GM19395 (cell line): Measurements from ENCODE around the gene LIPC.

Experiments used
- ATAC-seq: cut with Tn5 transposase; IDR thresholded peaks from one replicate; pipeline ENCODE4 v1.9.1; 2021; ENCODE audit warnings: mild to moderate bottlenecking, moderate library complexity; ENCODE audit not compliant: unreplicated experiment

Gene LIPC

GRCh38 chr15:58572521-58572920, 140.7 kb downstream of the LIPC start:
- ATAC-seq = no peak

DNA sequence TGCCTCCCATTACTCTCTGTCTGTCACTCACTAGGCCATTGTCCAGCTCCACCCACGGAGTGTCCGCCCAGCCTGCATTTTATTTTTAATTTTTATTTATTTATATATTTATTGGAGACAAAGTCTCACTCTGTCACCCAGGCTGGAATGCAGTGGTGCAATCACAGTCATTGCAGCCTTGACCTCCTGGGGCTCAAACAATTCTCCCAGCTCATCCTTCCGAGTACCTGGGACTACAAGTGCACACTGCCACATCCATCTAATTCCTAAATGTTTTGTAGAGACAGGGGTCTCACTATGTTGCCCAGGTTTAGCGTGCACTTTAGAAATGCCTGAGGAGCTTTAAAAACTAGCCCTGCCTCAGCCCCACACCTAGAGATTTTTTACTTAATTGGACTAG, 141.5 kb downstream of the LIPC start:
- no peak for ATAC-seq

DNA sequence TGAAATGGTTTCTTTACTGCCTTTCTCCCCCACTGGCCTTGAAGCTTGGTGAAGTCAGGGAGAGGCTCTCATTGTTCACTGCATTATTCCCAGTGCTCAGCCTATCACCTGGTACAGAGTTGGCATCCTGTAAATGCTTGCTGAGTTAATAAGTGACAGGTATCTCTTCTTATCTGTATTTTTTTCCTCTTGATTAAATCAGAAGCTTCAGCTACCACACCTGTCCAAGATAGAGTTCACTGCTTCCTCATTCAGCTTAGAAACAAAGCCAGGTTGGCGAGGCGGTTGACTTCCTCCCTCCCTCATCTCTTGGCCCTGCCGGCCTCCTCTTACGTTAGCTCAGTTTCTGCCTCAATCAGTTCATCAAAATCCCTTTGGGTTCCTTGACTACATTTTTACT, 142.8 kb downstream of the LIPC start:
- no peak for ATAC-seq

DNA sequence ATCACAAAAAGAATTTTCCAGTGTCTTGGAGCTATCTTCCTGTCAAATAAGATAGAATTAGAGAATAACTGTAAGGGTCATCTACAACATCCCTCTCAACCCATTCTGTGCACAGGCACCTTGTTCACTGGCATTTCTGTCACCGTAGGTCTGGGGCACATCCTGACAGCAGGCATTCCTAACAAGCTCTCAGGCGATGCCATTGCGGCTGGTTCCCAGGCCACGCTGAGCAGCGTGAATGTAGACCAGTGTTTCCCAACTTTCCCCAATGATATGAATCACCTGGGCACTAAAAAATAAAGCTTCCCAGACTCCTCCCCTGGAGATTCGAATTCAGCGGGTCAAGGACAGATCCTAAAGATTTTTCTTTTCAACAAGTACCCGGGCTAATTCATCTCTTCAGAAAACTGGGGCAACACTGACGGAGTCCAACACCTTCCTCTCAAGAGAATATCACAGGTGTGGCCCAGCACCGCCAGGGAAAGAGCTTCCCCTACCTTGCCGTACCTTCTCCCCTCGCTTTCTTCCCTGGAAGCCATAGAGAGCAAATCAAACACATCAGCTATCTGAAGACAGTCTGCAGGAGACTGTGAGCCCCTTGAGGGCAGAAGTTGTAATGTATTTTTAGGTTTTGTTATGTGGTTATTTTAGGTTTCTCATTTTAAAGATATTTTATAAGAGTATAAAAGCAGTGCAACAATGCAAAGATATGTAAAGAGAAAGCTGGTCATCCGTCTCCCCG, 143.4 kb downstream of the LIPC start:
- ATAC-seq = no peak

- no peak for ATAC-seq
Observed at GRCh38 chr15:58576657-58577056, 144.9 kb downstream of the LIPC start.

- ATAC-seq = no peak
Observed at GRCh38 chr15:58582160-58582559, 150.4 kb downstream of the LIPC start.

DNA sequence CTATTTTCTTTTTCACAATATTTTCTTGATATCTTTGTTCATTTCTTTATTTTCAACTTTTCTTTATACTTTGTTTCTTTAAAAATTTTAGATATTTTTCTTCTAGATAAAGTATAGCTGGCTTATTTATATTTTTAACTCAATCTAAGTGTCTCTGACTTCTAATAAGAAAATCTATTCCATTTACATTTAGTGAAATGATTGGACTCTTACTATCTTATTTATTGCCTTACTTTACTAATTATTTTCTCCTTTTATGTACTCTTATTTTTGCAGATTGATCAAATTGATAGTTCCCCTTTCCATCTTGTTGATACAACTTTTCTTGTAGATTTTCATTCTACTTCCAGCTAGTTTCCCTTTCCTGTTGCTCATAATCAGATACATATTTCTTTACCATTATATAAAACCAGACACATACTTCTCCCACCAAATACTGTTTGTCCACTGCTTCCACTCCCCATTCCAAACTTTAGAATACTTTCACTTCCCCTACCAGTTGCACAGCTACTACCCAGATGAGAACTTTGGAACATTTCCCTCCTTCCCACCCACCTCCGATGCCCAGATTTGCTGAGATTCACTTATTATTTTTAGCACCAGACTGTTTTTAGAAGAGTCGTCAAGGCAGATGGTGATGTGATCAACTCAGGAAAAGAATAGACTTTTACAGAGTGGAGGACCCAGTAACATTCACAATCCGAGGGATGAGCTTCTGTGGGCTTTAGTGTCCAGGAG, 151.5 kb downstream of the LIPC start:
- no peak for ATAC-seq

- ATAC-seq = peak; percentile 10
Observed at GRCh38 chr15:58584789-58585461, 153.1 kb downstream of the LIPC start.

- peak; percentile 62 for ATAC-seq
Observed at GRCh38 chr15:58585693-58586443, 154.1 kb downstream of the LIPC start.

DNA sequence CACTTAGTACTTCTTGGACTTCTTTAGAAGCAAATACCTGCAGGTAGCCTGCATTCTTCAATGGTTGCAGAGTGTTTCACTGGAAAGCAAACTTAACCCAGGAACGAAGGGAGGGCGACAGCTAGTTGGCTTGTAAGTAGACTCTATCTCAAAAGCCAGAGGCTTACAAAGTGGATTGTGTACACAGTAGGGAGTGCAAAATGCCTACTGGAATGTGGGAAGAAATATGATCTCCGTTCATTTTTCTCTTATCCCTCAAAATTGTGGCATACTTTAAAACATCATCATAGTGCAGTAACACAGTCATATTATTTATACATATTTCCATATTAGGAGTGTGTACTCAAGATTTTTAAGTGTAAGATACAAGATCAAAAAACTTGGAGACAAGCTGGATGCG, 155.7 kb downstream of the LIPC start:
- no peak for ATAC-seq

DNA sequence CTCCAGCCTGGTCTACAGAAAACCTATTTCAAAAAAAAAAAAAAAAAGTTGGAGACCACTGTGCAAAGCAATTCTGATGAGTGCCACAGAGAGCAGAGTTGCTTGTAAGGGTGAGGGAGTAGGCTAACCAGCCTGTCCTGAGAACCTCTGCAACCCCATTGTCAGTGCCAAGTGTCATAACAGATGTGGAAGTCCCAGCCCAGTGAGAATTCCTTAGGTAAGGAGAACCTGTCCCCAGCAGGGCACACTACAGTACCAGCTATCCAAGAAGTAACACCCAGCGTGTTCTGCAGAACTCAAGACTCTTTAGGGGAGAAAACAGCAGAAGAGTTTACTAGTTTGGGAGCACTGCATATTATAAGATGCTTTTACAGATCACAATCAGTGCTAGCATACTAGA, 156.3 kb downstream of the LIPC start:
- ATAC-seq = no peak

GRCh38 chr15:58589047-58589446, 157.3 kb downstream of the LIPC start:
- no peak for ATAC-seq

DNA sequence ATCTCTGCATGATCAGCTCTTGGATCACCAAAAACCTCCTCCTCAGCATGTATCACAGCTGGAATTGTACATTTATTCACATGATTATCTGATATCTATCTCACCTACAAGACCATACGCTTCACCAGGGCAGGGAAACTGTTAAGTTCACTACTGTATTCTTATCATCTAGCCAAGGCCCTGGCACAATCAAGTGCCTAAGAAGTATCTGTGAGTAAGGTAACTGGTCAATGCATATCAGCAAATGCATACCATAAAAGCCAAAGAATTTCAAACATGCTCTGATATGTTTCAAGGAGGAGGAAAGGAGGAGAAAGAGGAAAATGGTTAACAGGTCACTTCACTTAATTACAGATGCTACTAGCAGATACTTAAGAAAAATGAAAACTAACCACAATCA, 158.4 kb downstream of the LIPC start:
- ATAC-seq = no peak

DNA sequence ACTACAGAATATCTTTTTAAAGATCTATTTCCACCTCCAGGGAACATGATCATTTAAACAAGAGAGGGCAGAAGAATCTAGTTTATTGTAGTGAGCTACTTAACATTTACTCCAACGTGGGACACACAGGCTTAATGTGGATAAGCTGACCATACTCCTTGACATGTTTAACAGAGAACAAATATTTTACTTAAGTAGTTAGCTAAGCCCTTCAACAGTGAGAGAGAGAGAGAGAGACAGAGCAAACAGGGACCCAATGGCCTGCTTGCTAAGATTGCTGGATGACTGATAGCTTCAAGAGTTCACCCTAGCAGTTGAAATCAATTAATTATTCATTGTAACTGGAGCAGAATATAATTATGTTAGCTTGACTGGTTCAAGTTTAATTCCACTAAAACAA, 159.1 kb downstream of the LIPC start:
- ATAC-seq = no peak

- no peak for ATAC-seq
Observed at GRCh38 chr15:58593870-58594269, 162.1 kb downstream of the LIPC start.

DNA sequence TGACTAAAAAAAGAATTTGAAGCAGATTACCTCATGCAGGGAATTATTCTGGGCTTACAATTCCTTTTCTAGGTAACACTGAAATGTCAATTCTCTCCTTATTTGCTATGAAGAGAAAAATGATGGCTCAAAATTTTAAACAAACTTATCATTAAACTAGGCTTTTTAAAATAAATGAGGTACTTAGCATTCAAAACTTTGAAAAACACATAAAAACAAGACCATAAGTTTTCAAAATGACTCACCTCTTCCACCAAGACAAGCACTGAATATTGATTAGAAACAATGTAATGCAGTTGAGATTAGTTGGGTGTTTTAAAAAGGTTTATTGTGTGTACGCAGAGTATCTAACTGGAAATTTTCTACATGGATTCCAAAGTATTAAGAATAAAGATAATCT, 163.1 kb downstream of the LIPC start:
- no peak for ATAC-seq

DNA sequence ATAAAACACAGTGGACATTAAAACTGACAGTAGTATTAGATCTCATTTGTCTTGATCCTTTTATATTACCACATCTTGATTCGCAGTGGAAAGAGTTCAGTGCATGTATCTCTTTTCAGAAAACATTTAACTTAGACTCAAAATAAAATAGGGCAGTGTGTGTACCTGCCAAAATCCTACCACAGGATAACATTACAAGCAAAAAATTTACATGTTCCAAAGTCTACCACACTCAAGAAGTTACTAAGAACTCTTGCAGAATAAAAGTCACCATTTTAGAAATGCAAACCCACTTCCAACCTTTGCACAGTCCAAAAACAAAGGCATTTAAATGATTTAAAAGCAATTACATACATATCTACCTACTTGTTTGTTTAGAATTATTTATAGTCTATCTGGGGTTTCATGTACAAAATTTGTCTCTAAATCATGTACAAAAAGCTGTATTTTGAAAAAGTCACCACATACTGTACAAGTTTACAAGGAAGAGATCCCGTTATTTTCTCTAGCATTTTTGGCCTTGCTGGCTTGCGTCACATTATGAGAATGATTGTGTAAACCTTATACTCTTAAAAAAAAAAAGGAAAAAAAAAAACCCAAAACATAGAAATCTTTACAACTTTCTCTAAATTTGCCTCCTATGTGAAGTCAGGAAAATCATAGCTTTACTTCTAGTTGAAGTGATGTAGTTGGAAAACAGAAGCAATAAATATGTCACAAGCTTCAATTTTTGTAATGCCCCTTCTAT, 163.9 kb downstream of the LIPC start:
- ATAC-seq = no peak

- ATAC-seq = no peak
Observed at GRCh38 chr15:58597943-58598828, 166.4 kb downstream of the LIPC start.

- no peak for ATAC-seq
Observed at GRCh38 chr15:58598829-58599210, 167.0 kb downstream of the LIPC start.

DNA sequence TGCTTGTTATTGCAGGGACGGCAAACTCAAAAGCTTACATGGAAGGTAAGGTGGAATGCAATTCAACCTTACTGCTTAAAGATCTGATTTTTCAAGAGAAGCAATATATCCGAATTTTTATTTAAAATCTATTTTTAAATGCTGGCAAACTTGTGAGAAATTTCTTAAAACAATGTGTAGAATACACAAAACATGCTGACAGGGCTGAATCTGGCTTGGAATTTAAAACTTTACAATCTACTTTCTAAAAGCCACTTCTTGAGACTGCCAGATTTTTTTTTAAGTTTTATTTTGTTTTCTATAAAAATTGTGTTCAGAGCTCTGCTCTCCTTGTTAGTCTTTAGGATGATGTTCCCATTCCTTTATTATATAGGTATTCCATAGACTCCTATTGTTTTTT, 171.0 kb downstream of the LIPC start:
- no peak for ATAC-seq
